22Rv1 (cell line): ENCODE data around the gene EGR1.

Experiments
- CTCF ChIP-seq: fragments of 450-650 bp; IDR thresholded peaks from 2 replicates; pipeline ENCODE4 v1.5.1; 2017; ENCODE audit warnings: mild to moderate bottlenecking
- ZFX ChIP-seq: fragments of 450-650 bp; IDR thresholded peaks from 2 replicates; pipeline ENCODE4 v1.6.1; 2017; ENCODE audit warnings: antibody characterized with exemption, borderline replicate concordance

- TF ChIP-seq CTCF: no peak
- no peak for TF ChIP-seq ZFX
These were observed 30.1 kb downstream of the EGR1 start for GRCh38 chr5:138495351-138495750.
